ENCODE data around the gene DOK6.
"Not testable (repeated sequence)": the region's sequence is repeated elsewhere in the genome, so short reads cannot be mapped to it uniquely, and the experiment has no call there.

The DOK6 gene

GRCh38 chr18:69830189-69830588 is 429.5 kb downstream of the DOK6 start:
- no peak for DNase-seq

- DNase-seq = not testable (repeated sequence)
Measured at GRCh38 chr18:69834980-69835379, 434.3 kb downstream of the DOK6 start.

- no peak for DNase-seq
Measured at GRCh38 chr18:69838003-69838402, 437.3 kb downstream of the DOK6 start.

- no peak for DNase-seq
Measured at GRCh38 chr18:69838620-69839411, 438.1 kb downstream of the DOK6 start.

- no peak for DNase-seq
Measured at GRCh38 chr18:69839497-69839896, 438.8 kb downstream of the DOK6 start.

- DNase-seq = no peak
Measured at GRCh38 chr18:69840001-69840400, 439.3 kb downstream of the DOK6 start.

- no peak for DNase-seq
Measured at GRCh38 chr18:69840445-69840844, 439.8 kb downstream of the DOK6 start.

- DNase-seq = no peak
Measured at GRCh38 chr18:69841117-69841516, 440.4 kb downstream of the DOK6 start.

GRCh38 chr18:69843015-69843414 is 442.3 kb downstream of the DOK6 start:
- DNase-seq = no peak

- DNase-seq = no peak
Measured at GRCh38 chr18:69844656-69845055, 444.0 kb downstream of the DOK6 start.

- DNase-seq = peak in 1 of 2 experiments; percentile 15
Measured at GRCh38 chr18:69845593-69846506, 445.2 kb downstream of the DOK6 start.

GRCh38 chr18:69853051-69853450 is 452.4 kb downstream of the DOK6 start:
- no peak for DNase-seq

GRCh38 chr18:69854455-69854854 is 453.8 kb downstream of the DOK6 start:
- DNase-seq = no peak

GRCh38 chr18:69858897-69859296 is 458.2 kb downstream of the DOK6 start:
- no peak for DNase-seq

GRCh38 chr18:69864802-69865201 is 464.1 kb downstream of the DOK6 start:
- not testable (repeated sequence) for DNase-seq

- DNase-seq = no peak
Measured at GRCh38 chr18:69865776-69866175, 465.1 kb downstream of the DOK6 start.

GRCh38 chr18:69866212-69866611 is 465.5 kb downstream of the DOK6 start:
- DNase-seq = no peak

GRCh38 chr18:69870736-69871135 is 470.0 kb downstream of the DOK6 start:
- no peak for DNase-seq

GRCh38 chr18:69871363-69871762 is 470.7 kb downstream of the DOK6 start:
- DNase-seq = peak; percentile 38 to 60

- DNase-seq = no peak
Measured at GRCh38 chr18:69872661-69873060, 472.0 kb downstream of the DOK6 start.

- no peak for DNase-seq
Measured at GRCh38 chr18:69874058-69874457, 473.4 kb downstream of the DOK6 start.

- no peak for DNase-seq
Measured at GRCh38 chr18:69876490-69876889, 475.8 kb downstream of the DOK6 start.

- no peak for DNase-seq
Measured at GRCh38 chr18:69878213-69878933, 477.7 kb downstream of the DOK6 start.

All from SHP77 (cell line).